Measurements from ENCODE around the gene TPPP2. TPM values are rescaled to one million over a fixed set of nuclear protein-coding genes. Genes with fewer than 3 reads are reported as not detected.
A peak's percentile ranks its signal among the peaks of the same experiment; 100 is the strongest.

Gene TPPP2
- total and polyA plus RNA-seq, 2 of the 4 experiments (the other 2 are of a cell fraction) = not detected

GRCh38 chr14:21054123-21054767 is 24.2 kb downstream of the TPPP2 start:
- ChIA-PET CTCF (interaction anchor here (0.7 kb wide), 1 partner anchor 748 kb away, joined by 4 read pairs; no protein-coding TSS in a partner anchor), POLR2A (ENCODE audit: unreplicated experiment) (no interaction called here)
- H3K4ac ChIP-seq (ENCODE audit: low read depth, low read length) = no peak overlapping the region
- TF ChIP-seq CTCF (conservative IDR thresholded peaks at IDR 0.05; ENCODE audit: low read depth, low read length) = no peak
- no peak for TF ChIP-seq MAFK (IDR thresholded peaks at IDR 0.05; ENCODE audit: low read depth, low read length)
- TF ChIP-seq MXI1 (IDR thresholded peaks at IDR 0.05; ENCODE audit: borderline replicate concordance, low read depth, low read length) = no peak
- no peak for TF ChIP-seq CHD1 (IDR thresholded peaks at IDR 0.05; ENCODE audit: low read depth, low read length)
- no peak for TF ChIP-seq NFE2L2 (IDR thresholded peaks at IDR 0.05; ENCODE audit: low read depth, low read length)
- no peak for TF ChIP-seq POLR2A (IDR thresholded peaks at IDR 0.05; ENCODE audit: low read depth, low read length)
- no peak for TF ChIP-seq SMC3 (IDR thresholded peaks at IDR 0.05; ENCODE audit: low read depth, low read length)
- TF ChIP-seq USF2 (IDR thresholded peaks at IDR 0.05; ENCODE audit: low read depth, low read length) = no peak
- TF ChIP-seq BHLHE40 (IDR thresholded peaks at IDR 0.05; ENCODE audit: low read depth, low read length) = no peak
- TF ChIP-seq RAD21 (IDR thresholded peaks at IDR 0.05; ENCODE audit: low read length) = no peak
- no peak for TF ChIP-seq ELK1 (IDR thresholded peaks at IDR 0.05; ENCODE audit: borderline replicate concordance, low read depth, low read length)
- no peak for TF ChIP-seq RFX5 (IDR thresholded peaks at IDR 0.05; ENCODE audit: low read depth, low read length)
- TF ChIP-seq MAZ (IDR thresholded peaks at IDR 0.05; ENCODE audit: borderline replicate concordance, low read depth, low read length) = no peak
- no peak for TF ChIP-seq RCOR1 (IDR thresholded peaks at IDR 0.05; ENCODE audit: insufficient replicate concordance, low read length)
- H4K20me1 ChIP-seq (ENCODE audit: insufficient read depth, low read length) = no peaks in the 10 kb centered on the region
- H2AK9ac ChIP-seq (replicated peaks; ENCODE audit: low read depth, low read length, poor library complexity) = no peak overlapping the region
- DNase-seq (no peak), ATAC-seq (ENCODE audit: low read depth) (no peak)
- peaks cover 4% of the 10 kb centered on the region for H3K27me3 ChIP-seq (ENCODE audit: control insufficient read depth, insufficient read depth, low read length)
- WGBS, 2 experiments (ENCODE audit: extremely low coverage in 2 of 2, insufficient read length in 1 of 2) = no CpG with 5 or more reads among the region's 3 CpGs
- 0 out of 2 replicates have a peak, but pooled peaks cover 2% of the 10 kb centered on the region for H3K4me1 ChIP-seq (ENCODE audit: control insufficient read depth, insufficient read depth, low read length)
- in situ Hi-C loops (cut with MboI; ENCODE audit: low sequenced_read_pairs) = no loop called here
- no peak overlapping the region for H4K8ac ChIP-seq (ENCODE audit: low read depth in 2 of 2, low read length in 2 of 2)
- H4K5ac ChIP-seq (ENCODE audit: low read depth, low read length) = no peak overlapping the region
- no peak overlapping the region for H4K91ac ChIP-seq (ENCODE audit: insufficient read depth, low read depth, low read length)
- no TSS peak for BruUV-seq (replicated peaks)
- no peak overlapping the region for H2BK5ac ChIP-seq (ENCODE audit: low read depth, low read length, poor library complexity, severe bottlenecking)
- dilution Hi-C loops (cut with HindIII; ENCODE audit: low sequenced_read_pairs, unreplicated experiment) = no loop called here
- no peak overlapping the region for H3K27ac ChIP-seq (ENCODE audit: insufficient read depth, low read length)
- intact Hi-C loops (cut with micrococcal nuclease) = no loop called here
- H2BK120ac ChIP-seq (ENCODE audit: low read depth, low read length) = no peak overlapping the region
- peak overlapping the region; percentile 34 for H2AFZ ChIP-seq (replicated peaks; ENCODE audit: low read length, poor library complexity)
- no peak overlapping the region for H3K14ac ChIP-seq (replicated peaks; ENCODE audit: low read depth, low read length)
- no peak overlapping the region for H3K18ac ChIP-seq (ENCODE audit: low read depth, low read length)
- H3K9me3 ChIP-seq (ENCODE audit: control insufficient read depth, insufficient read depth, low read length) = no peaks in the 10 kb centered on the region
- no peak overlapping the region for H3K23ac ChIP-seq (ENCODE audit: low read depth, low read length)
- H3K4me2 ChIP-seq (ENCODE audit: low read depth, low read length) = no peak overlapping the region
- H3K56ac ChIP-seq (ENCODE audit: extremely low read depth, insufficient read depth, low read length) = no peak overlapping the region
- no peak overlapping the region for H2BK15ac ChIP-seq (ENCODE audit: low read depth, low read length)
- no peak overlapping the region for H3K9ac ChIP-seq (ENCODE audit: low read depth, low read length)
- no peak overlapping the region for H2AK5ac ChIP-seq (ENCODE audit: low read depth, low read length)
- H3K4me3 ChIP-seq (ENCODE audit: insufficient read depth, low read depth, low read length) = no peak overlapping the region
- no peaks in the 10 kb centered on the region for H3K79me1 ChIP-seq (ENCODE audit: low read depth in 1 of 2, low read length in 2 of 2)
- H3K9me1 ChIP-seq (ENCODE audit: insufficient read depth, low read length) = peaks cover 3% of the 10 kb centered on the region; the same call in 1 of the 2 replicates
- H3K36me3 ChIP-seq (ENCODE audit: control insufficient read depth, insufficient read depth, low read length) = no peaks in the 10 kb centered on the region
- H2BK20ac ChIP-seq (ENCODE audit: low read depth, low read length) = no peak overlapping the region

Data from IMR-90 (cell line).